ENCODE measurements around the gene PRKCH.
A peak's percentile ranks its signal among the peaks of the same experiment; 100 is the strongest.

Gene PRKCH

GRCh38 chr14:61531465-61532122 lies 210.2 kb downstream of the PRKCH start:
- Mint-ChIP-seq H3K4me3 (no peak overlapping the region), H3K36me3 (peaks cover 82% of the 10 kb centered on the region), H3K9me3 (no peaks in the 10 kb centered on the region), H3K27ac (no peak overlapping the region), H3K27me3 (no peaks in the 10 kb centered on the region), H3K4me1 (peaks cover 73% of the 10 kb centered on the region)
- DNase-seq: no peak
- CTCF ChIA-PET: no interaction called here

- Mint-ChIP-seq H3K4me1 (peaks cover 73% of the 10 kb centered on the region), H3K27ac (no peak overlapping the region), H3K4me3 (no peak overlapping the region), H3K9me3 (no peaks in the 10 kb centered on the region), H3K36me3 (peaks cover 86% of the 10 kb centered on the region), H3K27me3 (no peaks in the 10 kb centered on the region)
- CTCF ChIA-PET: no interaction called here
- no peak for DNase-seq
Measured at GRCh38 chr14:61532123-61532505, 210.7 kb downstream of the PRKCH start.

GRCh38 chr14:61532763-61533162 lies 211.4 kb downstream of the PRKCH start:
- H3K9me3 Mint-ChIP-seq: no peaks in the 10 kb centered on the region
- CTCF ChIA-PET: interaction anchor here (0.7 to 1.0 kb wide), 2 partner anchors 20 to 37 kb away, joined by 3 to 4 read pairs; no protein-coding TSS in a partner anchor
- peaks cover 86% of the 10 kb centered on the region for H3K36me3 Mint-ChIP-seq
- peaks cover 73% of the 10 kb centered on the region for H3K4me1 Mint-ChIP-seq
- no peak overlapping the region for H3K27ac Mint-ChIP-seq
- no peak for DNase-seq
- H3K4me3 Mint-ChIP-seq: no peak overlapping the region
- H3K27me3 Mint-ChIP-seq: no peaks in the 10 kb centered on the region

- CTCF ChIA-PET: interaction anchor here (0.7 to 1.2 kb wide), 3 partner anchors 10 to 36 kb away, joined by 3 to 4 read pairs (median 4); no protein-coding TSS in a partner anchor
- no peaks in the 10 kb centered on the region for H3K27me3 Mint-ChIP-seq
- DNase-seq: no peak
- peaks cover 87% of the 10 kb centered on the region for H3K36me3 Mint-ChIP-seq
- H3K9me3 Mint-ChIP-seq: no peaks in the 10 kb centered on the region
- peaks cover 75% of the 10 kb centered on the region for H3K4me1 Mint-ChIP-seq
- peak overlapping the region; percentile 6 for H3K27ac Mint-ChIP-seq
- no peak overlapping the region for H3K4me3 Mint-ChIP-seq
Measured at GRCh38 chr14:61533513-61534255, 212.3 kb downstream of the PRKCH start.

GRCh38 chr14:61535032-61535431 lies 213.7 kb downstream of the PRKCH start:
- no peaks in the 10 kb centered on the region for H3K27me3 Mint-ChIP-seq
- peaks cover 72% of the 10 kb centered on the region for H3K4me1 Mint-ChIP-seq
- no peak overlapping the region for H3K27ac Mint-ChIP-seq
- peaks cover 89% of the 10 kb centered on the region for H3K36me3 Mint-ChIP-seq
- DNase-seq: no peak
- no peak overlapping the region for H3K4me3 Mint-ChIP-seq
- no peaks in the 10 kb centered on the region for H3K9me3 Mint-ChIP-seq
- CTCF ChIA-PET: no interaction called here

- DNase-seq: no peak
- Mint-ChIP-seq H3K27ac (peak overlapping the region; percentile 47), H3K4me3 (no peak overlapping the region), H3K36me3 (peaks cover 88% of the 10 kb centered on the region), H3K4me1 (peaks cover 67% of the 10 kb centered on the region), H3K9me3 (no peaks in the 10 kb centered on the region), H3K27me3 (no peaks in the 10 kb centered on the region)
- CTCF ChIA-PET: no interaction called here
Measured at GRCh38 chr14:61535458-61535857, 214.1 kb downstream of the PRKCH start.

GRCh38 chr14:61536661-61537562 lies 215.5 kb downstream of the PRKCH start:
- Mint-ChIP-seq H3K4me1 (peaks cover 61% of the 10 kb centered on the region), H3K27ac (no peak overlapping the region)

GRCh38 chr14:61537563-61538463 lies 216.4 kb downstream of the PRKCH start:
- DNase-seq: no peak
- Mint-ChIP-seq H3K27ac (peak overlapping the region; percentile 9), H3K36me3 (peaks cover 86% of the 10 kb centered on the region), H3K4me1 (peaks cover 57% of the 10 kb centered on the region), H3K27me3 (no peaks in the 10 kb centered on the region), H3K4me3 (no peak overlapping the region), H3K9me3 (no peaks in the 10 kb centered on the region)
- CTCF ChIA-PET: interaction anchor here (0.6 to 1.0 kb wide), 2 partner anchors 204 to 253 kb away, joined by 3 read pairs; no protein-coding TSS in a partner anchor

More at GRCh38 chr14:61536661-61537562, 215.5 kb downstream of the PRKCH start:
- Mint-ChIP-seq H3K36me3 (peaks cover 90% of the 10 kb centered on the region), H3K9me3 (no peaks in the 10 kb centered on the region), H3K27me3 (no peaks in the 10 kb centered on the region), H3K4me3 (no peak overlapping the region)
- DNase-seq: no peak
- CTCF ChIA-PET: interaction anchor here (0.6 to 1.0 kb wide), 3 partner anchors 27 to 252 kb away, joined by 3 read pairs; no protein-coding TSS in a partner anchor

GRCh38 chr14:61538464-61539022 lies 217.2 kb downstream of the PRKCH start:
- DNase-seq: no peak
- Mint-ChIP-seq H3K27me3 (no peaks in the 10 kb centered on the region), H3K27ac (peak overlapping the region; percentile 9), H3K4me3 (no peak overlapping the region), H3K4me1 (peaks cover 51% of the 10 kb centered on the region), H3K9me3 (no peaks in the 10 kb centered on the region), H3K36me3 (peaks cover 84% of the 10 kb centered on the region)
- CTCF ChIA-PET: no interaction called here

GRCh38 chr14:61539631-61540030 lies 218.3 kb downstream of the PRKCH start:
- no peak for DNase-seq
- Mint-ChIP-seq H3K36me3 (peaks cover 81% of the 10 kb centered on the region), H3K4me1 (peaks cover 42% of the 10 kb centered on the region), H3K27ac (no peak overlapping the region), H3K9me3 (no peaks in the 10 kb centered on the region), H3K4me3 (no peak overlapping the region), H3K27me3 (no peaks in the 10 kb centered on the region)
- CTCF ChIA-PET: no interaction called here

GRCh38 chr14:61540931-61541330 lies 219.6 kb downstream of the PRKCH start:
- H3K4me3 Mint-ChIP-seq: no peak overlapping the region
- H3K27ac Mint-ChIP-seq: no peak overlapping the region
- CTCF ChIA-PET: no interaction called here
- no peaks in the 10 kb centered on the region for H3K9me3 Mint-ChIP-seq
- peaks cover 37% of the 10 kb centered on the region for H3K4me1 Mint-ChIP-seq
- H3K27me3 Mint-ChIP-seq: no peaks in the 10 kb centered on the region
- no peak for DNase-seq
- peaks cover 78% of the 10 kb centered on the region for H3K36me3 Mint-ChIP-seq

GRCh38 chr14:61542848-61543790 lies 221.7 kb downstream of the PRKCH start:
- Mint-ChIP-seq H3K4me3 (no peak overlapping the region), H3K36me3 (peaks cover 78% of the 10 kb centered on the region), H3K27me3 (no peaks in the 10 kb centered on the region), H3K27ac (peak overlapping the region; percentile 56), H3K4me1 (peaks cover 16% of the 10 kb centered on the region), H3K9me3 (no peaks in the 10 kb centered on the region)
- CTCF ChIA-PET: no interaction called here
- no peak for DNase-seq
